HL-60 (cell line): Measurements from ENCODE around the gene ITIH5.

Experiments
- CTCF ChIP-seq: IDR thresholded peaks from one replicate; pipeline ENCODE4 v1.5.1; 2011; ENCODE audit warnings: low read length, control low read depth, inconsistent platforms; ENCODE audit not compliant: insufficient read depth
- GABPA ChIP-seq: IDR thresholded peaks from 2 replicates; pipeline ENCODE4 v1.6.1; 2012; ENCODE audit warnings: low read depth
- POLR2AphosphoS5 ChIP-seq: IDR thresholded peaks from 2 replicates; pipeline ENCODE4 v1.6.1; 2012; ENCODE audit warnings: low read depth
- REST ChIP-seq: IDR thresholded peaks from 2 replicates; pipeline ENCODE4 v1.6.1; 2012; ENCODE audit warnings: low read depth; ENCODE audit not compliant: insufficient replicate concordance

GRCh38 chr10:7580520-7580919 is 86.2 kb downstream of the ITIH5 start:
- TF ChIP-seq CTCF (no peak), POLR2AphosphoS5 (no peak), REST (no peak), GABPA (no peak)
